ENCODE results near the gene GCC2.
"Not testable (repeated sequence)": the region's sequence is repeated elsewhere in the genome, so short reads cannot be mapped to it uniquely, and the experiment has no call there.

GCC2 gene

DNA sequence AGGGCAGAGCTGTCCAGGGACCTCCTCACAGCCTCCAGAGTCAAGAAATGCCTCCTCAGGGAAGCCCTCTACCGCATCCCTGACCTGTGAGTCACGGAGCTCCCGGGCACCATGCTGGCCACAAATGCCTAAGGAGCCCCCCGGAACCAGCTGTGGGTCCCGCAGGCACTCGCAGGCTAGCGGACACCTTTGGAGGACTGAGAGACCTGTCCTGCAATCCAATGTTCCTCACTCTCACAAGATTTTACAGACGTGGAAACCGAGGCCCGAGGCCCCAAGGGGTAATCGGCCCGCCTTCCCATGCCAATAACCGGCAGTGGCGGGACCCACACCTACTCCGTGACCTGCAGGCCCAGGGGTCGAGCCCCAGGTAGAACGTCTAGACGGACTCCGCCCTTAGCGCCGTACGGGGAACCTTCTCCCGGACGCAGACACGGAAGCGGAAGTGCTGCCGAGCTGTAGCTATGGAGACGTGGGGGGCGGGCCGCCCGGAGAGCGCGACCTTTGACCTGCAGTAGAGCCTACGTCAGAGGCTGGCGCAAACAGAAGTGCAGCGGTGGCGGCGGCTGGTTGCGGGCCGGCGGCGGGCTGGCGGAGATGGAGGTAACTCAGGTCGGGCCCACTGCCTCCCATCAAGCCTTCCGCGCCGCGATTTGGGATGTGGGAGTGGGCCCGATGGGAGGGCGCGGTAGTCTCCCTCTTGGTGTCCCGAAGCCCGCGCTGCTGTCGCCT is at the start of gene GCC2:
GCC2 (plus strand) TSS at position 529 of the 732 bp plus-strand sequence; CDS start at position 598, 69 bp downstream.
- DNase-seq (ENCODE audit: low spot score) (peak; percentile 91), FAIRE-seq (peak; percentile 63)

GRCh38 chr2:108399479-108399878 is 49.5 kb upstream of the GCC2 start:
- FAIRE-seq (no peak), DNase-seq (ENCODE audit: low spot score) (no peak)

DNA sequence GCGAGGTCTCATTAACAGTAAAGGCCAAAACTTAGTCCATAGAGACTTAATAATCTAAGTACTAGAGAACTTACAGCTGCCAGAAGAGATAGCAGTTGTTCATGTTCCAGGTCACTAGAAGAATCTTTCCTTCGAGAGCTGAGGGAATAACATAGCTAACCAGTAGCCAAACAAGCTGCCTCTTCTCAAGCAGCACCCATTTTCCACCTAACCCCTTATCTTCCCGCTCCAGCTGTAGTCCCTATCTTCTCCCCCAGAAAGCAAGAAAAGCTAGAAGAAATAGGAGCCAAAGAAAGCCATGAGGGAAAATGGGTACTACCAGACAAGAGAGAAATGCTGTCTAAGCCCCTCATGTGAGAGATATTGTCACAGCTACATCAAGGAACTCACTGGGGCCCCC is 47.2 kb upstream of the GCC2 start:
- DNase-seq (ENCODE audit: low spot score) = no peak
- FAIRE-seq = no peak

GRCh38 chr2:108403494-108403893 is 45.5 kb upstream of the GCC2 start:
- DNase-seq (ENCODE audit: low spot score) = peak; percentile 56
- FAIRE-seq = peak; percentile 79

- FAIRE-seq (no peak), DNase-seq (ENCODE audit: low spot score) (no peak)
These were observed 44.1 kb upstream of the GCC2 start for GRCh38 chr2:108404784-108405397.

DNA sequence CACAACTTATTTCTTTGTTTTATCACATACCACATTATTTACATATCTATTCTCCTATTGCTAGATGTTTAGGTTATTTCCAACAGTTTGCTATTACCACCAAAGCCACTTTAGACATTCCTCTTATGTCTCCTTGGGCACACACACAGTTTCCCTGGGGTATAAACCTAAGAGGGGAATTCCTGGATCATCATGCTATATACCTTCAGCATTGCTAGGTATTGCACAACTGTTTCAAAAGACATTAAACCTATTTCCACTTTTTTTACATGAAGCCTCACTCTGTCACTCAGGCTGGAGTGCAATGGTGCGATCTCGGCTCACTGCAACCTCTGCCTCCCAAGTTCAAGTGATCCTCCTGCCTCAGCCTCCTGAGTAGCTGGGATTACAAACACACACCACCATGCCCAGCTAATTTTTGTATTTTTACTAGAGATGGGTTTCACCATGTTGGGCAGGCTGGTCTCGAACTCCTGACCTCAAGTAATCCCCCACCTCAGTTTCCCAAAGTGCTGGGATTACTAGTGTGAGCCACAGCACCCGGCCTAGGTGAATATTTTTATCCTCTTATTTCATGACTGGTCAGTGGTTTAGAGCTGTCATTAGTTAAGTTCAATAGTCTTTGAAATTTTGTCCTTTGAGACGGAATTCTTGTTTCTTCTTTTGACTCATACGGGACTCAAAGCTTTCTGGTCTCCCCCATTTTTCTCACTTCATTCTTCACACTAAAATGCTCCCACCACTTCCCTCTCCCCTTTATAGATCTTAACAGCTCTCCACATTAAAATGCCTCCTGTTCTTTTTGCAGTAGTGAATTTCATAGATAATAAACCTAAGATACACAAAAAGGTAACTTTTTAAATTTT is 40.9 kb upstream of the GCC2 start:
- FAIRE-seq = no peak
- no peak for DNase-seq (ENCODE audit: low spot score)

- FAIRE-seq (no peak), DNase-seq (ENCODE audit: low spot score) (no peak)
These were observed 39.2 kb upstream of the GCC2 start for GRCh38 chr2:108409768-108410167.

DNA sequence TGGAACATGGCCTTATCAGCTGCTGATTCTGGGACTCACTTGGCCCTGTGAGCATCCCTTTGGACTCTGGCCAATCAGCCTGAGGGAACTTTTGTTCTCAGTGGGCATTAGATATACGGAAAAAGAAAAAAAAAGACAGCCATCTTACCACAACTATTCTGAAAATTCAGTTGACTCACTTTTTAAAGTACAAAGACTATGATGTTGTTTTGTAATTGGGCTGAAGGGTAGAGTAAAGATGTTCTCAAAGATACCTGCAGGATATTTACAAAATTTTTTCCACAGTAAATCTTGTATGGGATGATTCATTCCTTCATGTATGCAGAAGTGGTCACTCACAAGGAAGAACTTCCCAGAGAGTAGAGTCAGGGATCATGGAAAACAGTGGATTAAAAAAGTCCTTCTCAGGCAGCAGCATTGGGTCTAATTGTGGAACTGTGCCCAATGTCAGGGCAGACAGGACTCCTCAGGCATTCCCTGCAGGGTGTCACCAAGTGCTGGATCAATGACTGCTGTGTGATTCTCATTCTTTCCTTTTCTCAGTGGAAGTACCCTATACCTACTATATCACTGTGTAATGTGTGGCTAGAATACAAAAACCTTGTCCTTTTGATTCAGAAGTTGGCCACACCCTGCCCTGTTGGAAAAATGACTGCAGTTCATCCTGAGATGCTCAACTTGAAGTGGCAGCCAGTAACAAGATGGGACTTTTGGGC is 35.9 kb upstream of the GCC2 start:
- peak; percentile 90 for FAIRE-seq
- DNase-seq (ENCODE audit: low spot score) = peak; percentile 88

DNA sequence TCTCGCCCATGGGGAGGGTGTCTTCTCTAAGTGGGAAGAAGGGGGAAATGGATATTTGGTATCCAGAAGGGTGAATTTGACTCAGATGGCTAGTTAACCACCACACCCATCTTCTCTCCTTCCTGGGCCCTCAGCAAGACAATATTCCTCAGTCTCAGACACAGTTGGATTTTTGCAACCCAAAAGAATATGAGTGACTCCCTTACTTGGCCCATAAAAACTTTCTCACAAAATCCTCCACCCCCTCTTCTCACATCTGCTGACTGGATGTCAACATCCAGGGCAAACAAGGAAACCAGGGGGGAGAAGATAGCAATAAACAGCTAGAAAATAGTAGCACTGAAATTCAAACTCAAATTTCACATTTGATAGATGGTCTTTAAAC is 35.3 kb upstream of the GCC2 start:
- no peak for FAIRE-seq
- DNase-seq (ENCODE audit: low spot score) = no peak

GRCh38 chr2:108414256-108414876 is 34.6 kb upstream of the GCC2 start:
- DNase-seq (ENCODE audit: low spot score) (no peak), FAIRE-seq (no peak)

DNA sequence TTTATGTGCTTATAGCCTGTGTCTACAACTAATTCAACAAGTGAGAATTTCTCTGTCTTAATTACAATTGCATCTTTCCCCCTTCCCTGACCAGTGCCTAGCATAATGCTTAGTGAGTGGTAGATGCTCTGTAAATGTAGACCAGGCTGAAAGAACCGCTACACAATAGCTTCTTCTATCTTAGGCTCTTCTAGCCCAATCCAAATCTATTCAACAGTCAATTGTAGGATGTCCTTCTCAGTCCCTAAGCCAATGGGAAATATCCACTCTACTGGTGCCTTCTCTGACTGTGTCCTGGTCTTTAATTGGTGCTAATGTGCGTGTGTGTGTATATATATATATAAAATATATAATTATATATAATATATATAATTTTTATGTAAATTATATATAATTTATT is 34.1 kb upstream of the GCC2 start:
- DNase-seq (ENCODE audit: low spot score) (no peak), FAIRE-seq (no peak)

- DNase-seq (ENCODE audit: low spot score) (no peak), FAIRE-seq (no peak)
These were observed 31.8 kb upstream of the GCC2 start for GRCh38 chr2:108417254-108417653.

DNA sequence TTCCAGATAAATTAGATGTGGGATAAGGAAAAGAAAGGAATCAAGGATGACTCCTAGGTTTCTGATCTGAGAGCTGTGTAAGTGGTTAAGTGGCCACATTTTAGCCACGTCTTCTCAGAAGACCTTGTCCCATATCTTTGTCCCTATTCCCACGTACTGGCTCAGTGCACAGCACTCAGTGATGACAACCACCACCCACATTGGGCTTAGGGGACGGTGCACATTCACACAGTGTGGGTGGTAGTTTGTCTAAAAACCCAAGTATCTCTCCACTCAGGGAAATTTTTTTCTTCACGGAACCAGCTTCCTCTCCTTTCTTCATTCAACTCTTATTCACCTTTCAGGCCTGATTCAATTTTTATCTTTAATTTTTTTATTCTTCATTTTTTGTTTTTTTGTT is 30.6 kb upstream of the GCC2 start:
- FAIRE-seq = no peak

GRCh38 chr2:108423067-108423466 is 25.9 kb upstream of the GCC2 start:
- no peak for FAIRE-seq

More for the DNA sequence above, 30.6 kb upstream of the GCC2 start:
- DNase-seq (ENCODE audit: low spot score) = no peak

GRCh38 chr2:108423502-108424251 is 25.3 kb upstream of the GCC2 start:
- FAIRE-seq = no peak
- DNase-seq (ENCODE audit: low spot score) = no peak

More at GRCh38 chr2:108423067-108423466, 25.9 kb upstream of the GCC2 start:
- no peak for DNase-seq (ENCODE audit: low spot score)

- FAIRE-seq (no peak), DNase-seq (ENCODE audit: low spot score) (no peak)
These were observed 20.6 kb upstream of the GCC2 start for GRCh38 chr2:108428286-108429009.

GRCh38 chr2:108435578-108435977 is 13.4 kb upstream of the GCC2 start:
- not testable (repeated sequence) for FAIRE-seq; DNase-seq (ENCODE audit: low spot score)

GRCh38 chr2:108436976-108437375 is 12.0 kb upstream of the GCC2 start:
- DNase-seq (ENCODE audit: low spot score) = no peak
- no peak for FAIRE-seq

GRCh38 chr2:108441712-108442111 is 7.3 kb upstream of the GCC2 start:
- FAIRE-seq (peak; percentile 30), DNase-seq (ENCODE audit: low spot score) (no peak)
